MCF 10A (cell line): ENCODE results near the gene CASP2. TPM values are rescaled to one million over a fixed set of nuclear protein-coding genes. Genes with fewer than 3 reads are reported as not detected.

ENCODE experiments used
- BruUV-seq: library from RNA; stranded (reverse); fragments of 400-500 nt; replicated peaks from 2 replicates; lab custom pipeline; 2021; lab: Mats Ljungman, UMichigan
- CTCF ChIA-PET: fragments of 300-600 bp; sonication (Branson Sonifier 250); formaldehyde crosslinking; extraction: SDS; loops from one replicate; lab custom pipeline; 2021; ENCODE audit warnings: antibody characterized with exemption, inconsistent platforms; lab: Yijun Ruan, JAX
- POLR2A ChIA-PET: fragments of 300-600, 350-650 bp; sonication (Branson Sonifier 250); formaldehyde crosslinking; extraction: SDS; loops from one replicate; lab custom pipeline; 2020; ENCODE audit warnings: antibody characterized with exemption, inconsistent platforms; lab: Yijun Ruan, JAX
- DNase-seq: peaks from one replicate; pipeline ENCODE4 v3.0.0-alpha.2; 2018; ENCODE audit not compliant: unreplicated experiment
- H3K27ac Mint-ChIP-seq: one replicate; pipeline ENCODE4 v1.8.0; 2022; ENCODE audit warnings: mild to moderate bottlenecking, low read depth, mixed read lengths; ENCODE audit not compliant: unreplicated experiment
- H3K27me3 Mint-ChIP-seq: one replicate; pipeline ENCODE4 v1.8.0; 2022; ENCODE audit warnings: mixed read lengths; ENCODE audit not compliant: insufficient read depth, unreplicated experiment
- H3K36me3 Mint-ChIP-seq: one replicate; pipeline ENCODE4 v1.8.0; 2022; ENCODE audit warnings: mild to moderate bottlenecking, moderate library complexity, mixed read lengths; ENCODE audit not compliant: insufficient read depth, unreplicated experiment
- H3K4me1 Mint-ChIP-seq: one replicate; pipeline ENCODE4 v1.8.0; 2022; ENCODE audit warnings: mixed read lengths; ENCODE audit not compliant: insufficient read depth, unreplicated experiment
- H3K4me3 Mint-ChIP-seq: one replicate; pipeline ENCODE4 v1.8.0; 2022; ENCODE audit warnings: mild to moderate bottlenecking, moderate library complexity, mixed read lengths; ENCODE audit not compliant: unreplicated experiment
- H3K9me3 Mint-ChIP-seq: one replicate; pipeline ENCODE4 v1.8.0; 2022; ENCODE audit warnings: mixed read lengths; ENCODE audit not compliant: unreplicated experiment
- CTCF ChIP-seq: fragments of 200-600 bp; IDR thresholded peaks from one replicate; pipeline ENCODE4 v1.8.0; 2022; ENCODE audit warnings: antibody characterized with exemption, mild to moderate bottlenecking; ENCODE audit not compliant: unreplicated experiment
- intact Hi-C: fragments of 100-400 bp; cut with micrococcal nuclease; formaldehyde crosslinking; loops from 2 replicates; pipeline ENCODE4 v1.14.1; 2022
- total RNA-seq: library from RNA; stranded (reverse); gene quantifications from 2 replicates; pipeline ENCODE4 v1.2.3, GENCODE V29; 2022

Gene CASP2
- total RNA-seq, 1 experiment from 2014 or later = 15.1 TPM

- DNase-seq = peak; percentile 70
- TF ChIP-seq CTCF = peak; percentile 50
- no peak overlapping the region for H3K27ac Mint-ChIP-seq
- H3K4me3 Mint-ChIP-seq = no peak overlapping the region
- CTCF ChIA-PET = interaction anchor here (0.6 to 3.7 kb wide), 22 partner anchors 9 to 701 kb away, joined by 3 to 30 read pairs (median 4); partner anchors contain the start of genes CASP2 and CLCN1
- no peaks in the 10 kb centered on the region for H3K27me3 Mint-ChIP-seq
- peaks cover 73% of the 10 kb centered on the region for H3K36me3 Mint-ChIP-seq
- no peaks in the 10 kb centered on the region for H3K4me1 Mint-ChIP-seq
- BruUV-seq = no TSS peak
- no peaks in the 10 kb centered on the region for H3K9me3 Mint-ChIP-seq
- intact Hi-C loops = loop anchor here (1.0 kb wide), 1 partner anchor 65 kb away; no protein-coding TSS in a partner anchor
- POLR2A ChIA-PET = interaction anchor here (0.8 to 2.5 kb wide), 3 partner anchors 10 to 65 kb away, joined by 3 to 5 read pairs (median 4); partner anchors contain the start of gene GSTK1
Observed at GRCh38 chr7:143305423-143306070, 17.4 kb downstream of the CASP2 start.

- no peak for DNase-seq
- intact Hi-C loops = no loop called here
- no TSS peak for BruUV-seq
- no peaks in the 10 kb centered on the region for H3K27me3 Mint-ChIP-seq
- H3K4me3 Mint-ChIP-seq = no peak overlapping the region
- ChIA-PET POLR2A (interaction anchor here (0.7 to 0.9 kb wide), 2 partner anchors 66 to 178 kb away, joined by 3 to 4 read pairs; no protein-coding TSS in a partner anchor), CTCF (interaction anchor here (0.6 to 2.4 kb wide), 8 partner anchors 9 to 109 kb away, joined by 3 to 25 read pairs (median 4); partner anchors contain the start of gene EPHA1)
- H3K36me3 Mint-ChIP-seq = peaks cover 53% of the 10 kb centered on the region
- TF ChIP-seq CTCF = no peak
- peak overlapping the region; percentile 13 for H3K27ac Mint-ChIP-seq
- no peaks in the 10 kb centered on the region for H3K9me3 Mint-ChIP-seq
- no peaks in the 10 kb centered on the region for H3K4me1 Mint-ChIP-seq
Observed at GRCh38 chr7:143308632-143309031, 20.5 kb downstream of the CASP2 start.

- intact Hi-C loops = no loop called here
Observed at GRCh38 chr7:143314127-143314526, 26.0 kb downstream of the CASP2 start.

More at GRCh38 chr7:143314127-143314526, 26.0 kb downstream of the CASP2 start:
- no peaks in the 10 kb centered on the region for H3K27me3 Mint-ChIP-seq
- H3K9me3 Mint-ChIP-seq = no peaks in the 10 kb centered on the region
- TF ChIP-seq CTCF = no peak
- H3K4me1 Mint-ChIP-seq = peaks cover 8% of the 10 kb centered on the region
- H3K36me3 Mint-ChIP-seq = peaks cover 6% of the 10 kb centered on the region
- no TSS peak for BruUV-seq
- ChIA-PET POLR2A (no interaction called here), CTCF (no interaction called here)
- no peak for DNase-seq
- H3K4me3 Mint-ChIP-seq = no peak overlapping the region
- no peak overlapping the region for H3K27ac Mint-ChIP-seq
